Hematopoietic multipotent progenitor cell (in vitro differentiated cells): Measurements from ENCODE around the gene GPR183. TPM values are rescaled to one million over a fixed set of nuclear protein-coding genes. Genes with fewer than 3 reads are reported as not detected.
"Not testable (repeated sequence)": the region's sequence is repeated elsewhere in the genome, so short reads cannot be mapped to it uniquely, and the experiment has no call there.

Source experiments
- DNase-seq, 3 donors: peaks; one replicate each; pipeline ENCODE4 v3.0.0-alpha.2; 2011 to 2015; ENCODE audit warnings: low read depth in 2 of 3, low spot score in 2 of 3
- small RNA-seq: library from RNA; depleted of rRNA; stranded (forward); fragments of <200 nt; gene quantifications from one replicate; pipeline ENCODE3, GENCODE V24; 2012
- total RNA-seq: library from RNA; depleted of rRNA; stranded (reverse); fragments of >200 nt; gene quantifications from one replicate; pipeline ENCODE4 v1.2.3, GENCODE V29; 2012

GPR183 gene
- total RNA-seq, 1 donor: 9.4 TPM

GRCh38 chr13:99254830-99255229 lies 52.4 kb downstream of the GPR183 start:
- no peak for DNase-seq

DNA sequence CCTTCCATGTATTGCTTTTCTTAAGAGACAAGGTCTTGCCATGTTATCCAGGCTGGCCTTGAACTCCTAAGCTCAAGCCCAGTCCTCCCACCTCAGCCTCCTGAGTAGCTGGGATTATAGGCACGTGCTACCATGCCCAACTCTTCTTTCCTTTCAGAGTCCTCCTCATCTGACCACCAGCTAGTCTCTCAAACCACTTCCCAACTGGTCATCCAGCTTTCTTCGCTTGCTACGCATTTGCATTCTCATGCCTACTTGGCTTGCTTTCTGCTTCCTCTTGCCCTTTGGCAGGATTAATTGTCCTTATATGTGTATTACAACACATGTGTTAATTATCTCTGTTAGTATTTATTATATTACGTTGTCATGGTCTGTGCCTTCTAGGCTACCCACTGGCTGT lies 55.3 kb downstream of the GPR183 start:
- DNase-seq: no peak

DNA sequence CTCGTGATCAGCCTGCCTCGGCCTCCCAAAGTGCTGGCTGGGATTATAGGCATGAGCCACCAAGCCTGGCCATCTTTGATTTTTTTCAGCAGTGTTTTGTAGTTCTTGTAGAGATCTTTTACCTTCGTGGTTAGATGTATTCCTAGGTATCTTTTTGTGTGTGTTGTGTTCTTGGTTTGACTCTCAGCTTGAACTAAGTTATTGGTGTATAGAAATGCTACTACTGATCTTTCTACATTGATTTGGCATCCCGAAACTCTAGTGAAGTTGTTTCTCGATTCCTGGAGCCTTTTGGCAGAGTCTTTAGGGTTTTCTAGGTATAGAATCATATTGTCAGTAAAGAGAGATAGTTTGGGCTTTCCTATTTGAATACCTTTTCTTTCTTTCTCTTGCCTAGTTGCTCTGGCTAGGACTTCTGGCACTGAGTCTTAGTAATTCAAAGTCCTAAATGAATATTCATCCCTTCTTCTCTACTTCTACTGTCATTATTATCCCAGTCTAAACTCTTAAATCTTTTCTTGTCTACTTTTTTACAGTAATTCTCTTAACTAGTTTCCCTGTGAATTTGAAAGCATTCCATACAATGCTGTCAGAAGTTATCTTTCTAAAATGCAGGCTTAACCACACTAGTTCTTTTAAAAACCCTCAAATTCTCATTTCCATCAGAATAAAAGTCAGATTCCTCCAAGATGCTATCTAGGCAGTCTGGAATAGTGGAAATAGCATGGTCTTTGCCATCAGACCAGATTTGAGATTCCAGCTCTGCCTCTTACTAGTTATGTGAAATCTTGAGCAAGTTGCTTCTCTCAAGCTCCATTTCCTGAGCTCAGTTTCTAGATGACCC lies 56.0 kb downstream of the GPR183 start:
- DNase-seq: no peak

DNA sequence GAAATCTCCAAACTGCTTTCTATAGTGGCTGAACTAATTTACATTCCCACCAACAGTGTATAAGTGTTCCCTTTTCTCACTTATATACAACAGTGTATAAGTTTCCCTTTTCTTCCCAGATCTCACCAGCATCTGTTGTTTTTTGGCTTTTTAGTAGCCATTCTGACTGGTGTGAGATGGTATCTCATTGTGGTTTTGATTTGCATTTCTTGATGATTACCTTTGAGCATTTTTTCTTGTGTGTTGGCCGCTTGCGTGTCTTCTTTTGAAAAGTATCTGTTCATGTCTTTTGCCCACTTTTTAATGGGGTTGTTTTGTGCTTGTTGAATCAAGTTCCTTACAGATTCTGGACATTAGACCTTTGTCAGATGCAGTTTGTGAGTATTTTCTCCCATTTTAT lies 57.6 kb downstream of the GPR183 start:
- not testable (repeated sequence) for DNase-seq

GRCh38 chr13:99249178-99249577 lies 58.0 kb downstream of the GPR183 start:
- DNase-seq: not testable (repeated sequence)

DNA sequence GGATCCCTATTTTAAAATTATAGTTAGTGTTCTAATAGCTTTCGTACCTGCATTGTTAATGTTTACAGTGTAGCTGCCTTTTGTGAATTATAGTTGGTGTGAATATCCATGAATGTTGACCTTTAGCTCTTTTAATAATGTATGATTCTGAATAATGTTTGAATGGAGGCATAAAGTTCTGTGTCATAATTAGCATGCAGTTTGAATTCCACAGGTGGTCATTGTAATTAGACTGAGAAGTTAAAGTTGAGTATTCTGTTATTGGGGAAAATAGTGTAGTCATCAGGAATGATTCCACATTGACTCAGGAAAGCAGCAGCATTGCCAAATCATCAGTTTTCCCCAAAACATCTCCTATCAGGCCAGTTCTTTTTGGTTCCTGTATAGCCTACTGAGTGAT lies 61.1 kb downstream of the GPR183 start:
- no peak for DNase-seq

Small RNAs within 50 kb of the gene (small RNA-seq; reads per million reads assigned to genes)
- gene MIR623: not detected

Other genes starting within 250 kb of the GPR183 start
- 43.4 TPM for gene UBAC2, start 106.5 kb downstream of the GPR183 start, total RNA-seq
- gene GPR18, start 49.0 kb downstream of the GPR183 start, total RNA-seq: 0.54 TPM
- gene TM9SF2, start 194.1 kb upstream of the GPR183 start, total RNA-seq: 66.8 TPM